ENCODE data around the gene VGLL3.

DNA sequence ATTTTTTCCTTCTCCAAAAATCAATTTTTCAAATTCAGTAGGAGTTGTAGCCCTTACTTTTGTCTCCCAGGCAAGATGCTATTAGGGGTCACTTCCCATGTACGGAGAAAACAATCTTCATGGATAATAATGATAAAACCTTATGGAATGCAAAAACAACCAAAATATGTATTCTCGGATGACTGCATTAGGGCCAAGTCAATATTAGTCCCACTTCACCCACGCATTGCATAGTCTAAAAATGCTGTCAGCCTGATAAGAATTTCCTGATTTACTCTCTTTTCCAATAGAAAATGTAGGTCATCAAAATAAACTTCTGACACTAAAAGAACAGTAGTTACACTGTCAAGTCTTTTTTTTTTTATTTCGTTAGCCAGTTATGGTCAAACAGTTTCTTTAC, 2.7 kb downstream of the VGLL3 start:
- TF ChIP-seq POLR2A (IDR thresholded peaks at IDR 0.05) = no peak
- no peak for TF ChIP-seq POLR2AphosphoS5 (IDR thresholded peaks at IDR 0.05; ENCODE audit: insufficient read depth in 1 of 2, low read depth in 1 of 2)

Data from vagina (tissue), 2 donors.